ENCODE measurements around the gene PCDHA9. TPM values are rescaled to one million over a fixed set of nuclear protein-coding genes. Genes with fewer than 3 reads are reported as not detected.

The PCDHA9 gene
- total RNA-seq, result 0.05 TPM in 1 of 2 replicates, not detected in the other

DNA sequence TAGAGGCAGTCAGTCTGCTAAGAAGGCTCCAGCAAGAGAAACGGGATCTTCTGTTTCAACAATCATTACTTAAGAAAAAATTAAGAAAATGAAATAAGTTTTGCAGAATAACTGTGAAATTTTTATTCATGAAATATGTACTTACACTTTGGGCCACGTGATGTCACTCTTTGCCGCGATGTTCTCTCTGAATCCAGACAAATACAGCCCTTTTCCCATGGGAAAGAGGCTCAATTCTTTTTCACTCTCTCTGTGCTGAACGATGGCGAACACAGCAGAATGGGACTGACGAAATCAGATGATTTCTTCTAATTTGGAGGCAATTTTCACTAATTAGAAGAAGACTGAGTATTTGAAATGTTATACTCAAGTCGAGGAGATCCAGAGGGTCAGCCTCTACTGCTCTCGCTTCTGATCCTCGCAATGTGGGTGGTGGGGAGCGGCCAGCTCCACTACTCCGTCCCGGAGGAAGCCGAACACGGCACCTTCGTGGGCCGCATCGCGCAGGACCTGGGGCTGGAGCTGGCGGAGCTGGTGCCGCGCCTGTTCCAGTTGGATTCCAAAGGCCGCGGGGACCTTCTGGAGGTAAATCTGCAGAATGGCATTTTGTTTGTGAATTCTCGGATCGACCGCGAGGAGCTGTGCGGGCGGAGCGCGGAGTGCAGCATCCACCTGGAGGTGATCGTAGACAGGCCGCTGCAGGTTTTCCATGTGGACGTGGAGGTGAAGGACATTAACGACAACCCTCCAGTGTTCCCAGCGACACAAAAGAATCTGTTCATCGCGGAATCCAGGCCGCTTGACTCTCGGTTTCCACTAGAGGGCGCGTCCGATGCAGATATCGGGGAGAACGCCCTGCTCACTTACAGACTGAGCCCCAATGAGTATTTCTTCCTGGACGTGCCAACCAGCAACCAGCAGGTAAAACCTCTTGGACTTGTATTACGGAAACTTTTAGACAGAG, at the start of gene PCDHA9:
Gene PCDHA9 (plus strand): TSS at position 244 of the 964 bp plus-strand sequence. CDS start 114 bp downstream, at position 358.

GRCh38 chr5:140800816-140801493, 47.2 kb upstream of the PCDHA9 start, which contains the start of gene PCDHA3:
Gene PCDHA3 (plus strand): TSS chr5:140801057.

GRCh38 chr5:140806834-140807775, 41.1 kb upstream of the PCDHA9 start, which contains the start of gene PCDHA4:
Gene PCDHA4 (plus strand): TSS chr5:140807068.

GRCh38 chr5:140821375-140822280, 26.6 kb upstream of the PCDHA9 start, which contains the start of gene PCDHA5:
Gene PCDHA5 (plus strand): TSS chr5:140821613.

DNA sequence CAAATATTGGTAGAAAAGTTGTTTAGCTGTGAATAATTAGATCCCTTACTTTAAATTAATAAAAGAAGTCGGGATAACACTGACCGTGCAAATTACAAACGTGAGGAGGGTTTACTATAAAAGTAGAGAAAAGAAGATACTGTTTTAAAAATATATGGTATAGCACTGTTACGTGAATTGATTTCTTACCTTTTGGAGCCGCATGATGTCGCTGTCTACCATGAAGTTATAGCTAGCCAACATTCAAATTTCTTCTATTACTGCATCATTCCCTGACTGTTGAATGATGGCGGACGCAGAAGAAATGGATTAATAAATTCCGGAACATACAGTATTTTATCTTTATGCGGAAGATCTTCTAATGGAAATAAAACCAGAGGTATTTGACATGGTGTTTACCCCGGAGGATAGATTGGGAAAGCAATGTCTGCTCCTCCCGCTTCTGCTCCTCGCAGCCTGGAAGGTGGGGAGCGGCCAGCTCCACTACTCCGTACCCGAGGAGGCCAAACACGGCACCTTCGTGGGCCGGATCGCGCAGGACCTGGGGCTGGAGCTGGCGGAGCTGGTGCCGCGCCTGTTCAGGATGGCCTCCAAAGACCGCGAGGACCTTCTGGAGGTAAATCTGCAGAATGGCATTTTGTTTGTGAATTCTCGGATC, 20.3 kb upstream of the PCDHA9 start, which contains the start of gene PCDHA6:
Gene PCDHA6 (plus strand): TSS at position 257 of the 658 bp plus-strand sequence. CDS start 132 bp downstream, at position 389.

DNA sequence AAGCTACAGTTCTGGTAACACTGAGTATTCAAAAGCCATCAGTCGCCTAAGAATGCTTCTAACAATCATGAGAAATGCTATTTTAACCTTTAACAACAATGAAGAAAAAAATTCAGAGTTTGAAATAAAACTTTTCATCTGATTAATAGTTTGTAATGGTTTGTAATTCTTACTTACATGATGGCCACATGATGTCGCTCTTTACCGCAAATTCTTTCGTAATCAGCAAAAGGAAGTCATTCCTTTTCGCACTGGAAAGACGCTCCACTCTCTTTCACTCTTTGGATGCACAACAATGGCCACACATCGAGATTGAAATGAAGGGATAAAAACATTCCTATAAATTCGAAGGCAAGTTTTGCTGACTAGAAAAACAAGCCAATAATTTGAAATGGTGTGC, 14.2 kb upstream of the PCDHA9 start, which contains the start of gene PCDHA7:
Gene PCDHA7 (plus strand): TSS at position 277 of the 400 bp plus-strand sequence. CDS start 115 bp downstream, at position 392.

DNA sequence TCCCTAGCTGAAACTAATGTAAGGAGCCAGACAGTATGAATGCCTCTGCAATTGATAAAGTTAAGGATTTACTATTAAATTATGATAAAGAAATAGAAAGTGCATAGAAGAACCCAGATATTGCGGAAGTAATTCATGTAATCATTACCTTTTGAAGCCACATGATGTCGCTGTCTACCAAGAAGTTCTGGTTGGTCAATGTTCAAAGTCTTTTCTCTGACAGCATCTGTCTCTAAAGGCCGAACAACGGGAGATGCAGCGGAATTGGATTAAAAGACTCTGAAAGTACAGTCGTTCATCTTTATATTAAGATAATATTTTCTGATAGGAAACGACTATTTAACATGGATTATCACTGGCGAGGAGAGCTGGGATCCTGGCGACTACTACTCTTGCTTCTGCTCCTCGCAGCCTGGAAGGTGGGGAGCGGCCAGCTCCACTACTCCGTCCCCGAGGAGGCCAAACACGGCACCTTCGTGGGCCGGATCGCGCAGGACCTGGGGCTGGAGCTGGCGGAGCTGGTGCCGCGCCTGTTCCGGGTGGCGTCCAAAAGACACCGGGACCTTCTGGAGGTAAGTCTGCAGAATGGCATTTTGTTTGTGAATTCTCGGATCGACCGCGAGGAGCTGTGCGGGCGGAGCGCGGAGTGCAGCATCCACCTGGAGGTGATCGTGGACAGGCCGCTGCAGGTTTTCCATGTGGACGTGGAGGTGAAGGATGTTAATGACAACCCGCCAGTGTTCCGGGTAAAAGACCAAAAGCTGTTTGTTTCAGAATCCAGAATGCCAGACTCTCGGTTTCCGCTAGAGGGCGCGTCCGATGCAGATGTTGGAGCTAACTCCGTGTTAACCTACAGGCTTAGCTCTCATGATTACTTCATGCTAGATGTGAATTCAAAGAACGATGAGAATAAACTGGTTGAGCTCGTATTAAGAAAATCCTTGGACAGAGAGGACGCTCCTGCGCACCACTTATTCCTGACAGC, 6.9 kb upstream of the PCDHA9 start, which contains the start of gene PCDHA8:
Gene PCDHA8 (plus strand): TSS at position 210 of the 985 bp plus-strand sequence. CDS start 135 bp downstream, at position 345.

GRCh38 chr5:140855772-140856674, 7.8 kb downstream of the PCDHA9 start, which contains the start of gene PCDHA10:
Gene PCDHA10 (plus strand): TSS chr5:140855897. CDS start chr5:140856049, 152 bp downstream.

DNA sequence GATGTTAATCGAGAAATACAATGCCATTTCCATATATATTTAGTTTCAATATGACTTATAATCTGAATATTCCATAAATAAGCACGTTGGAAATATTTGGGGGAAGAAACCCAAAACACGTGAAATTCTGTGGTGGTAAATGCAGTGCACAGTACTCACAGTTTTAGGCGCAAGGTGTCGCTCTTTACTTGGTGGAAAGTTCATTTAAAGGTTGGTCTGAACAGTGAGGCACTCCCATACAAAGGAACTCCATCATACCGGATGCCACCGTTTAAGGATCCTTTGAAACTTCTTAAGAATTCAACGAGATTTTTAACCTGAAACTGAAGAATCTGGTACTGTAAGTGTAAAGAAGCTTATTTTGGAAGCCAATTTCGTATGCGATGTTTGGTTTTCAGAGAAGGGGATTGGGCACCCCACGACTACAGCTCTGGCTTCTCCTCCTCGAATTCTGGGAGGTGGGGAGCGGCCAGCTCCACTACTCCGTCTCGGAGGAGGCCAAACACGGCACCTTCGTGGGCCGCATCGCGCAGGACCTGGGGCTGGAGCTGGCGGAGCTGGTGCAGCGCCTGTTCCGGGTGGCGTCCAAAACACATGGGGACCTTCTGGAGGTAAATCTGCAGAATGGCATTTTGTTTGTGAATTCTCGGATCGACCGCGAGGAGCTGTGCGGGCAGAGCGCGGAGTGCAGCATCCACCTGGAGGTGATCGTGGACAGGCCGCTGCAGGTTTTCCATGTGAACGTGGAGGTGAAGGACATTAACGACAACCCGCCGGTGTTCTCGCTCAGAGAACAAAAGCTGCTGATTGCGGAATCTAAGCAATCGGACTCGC, 20.8 kb downstream of the PCDHA9 start, which contains the start of gene PCDHA11:
Gene PCDHA11 (plus strand): TSS at position 237 of the 834 bp plus-strand sequence. CDS start 147 bp downstream, at position 384.

DNA sequence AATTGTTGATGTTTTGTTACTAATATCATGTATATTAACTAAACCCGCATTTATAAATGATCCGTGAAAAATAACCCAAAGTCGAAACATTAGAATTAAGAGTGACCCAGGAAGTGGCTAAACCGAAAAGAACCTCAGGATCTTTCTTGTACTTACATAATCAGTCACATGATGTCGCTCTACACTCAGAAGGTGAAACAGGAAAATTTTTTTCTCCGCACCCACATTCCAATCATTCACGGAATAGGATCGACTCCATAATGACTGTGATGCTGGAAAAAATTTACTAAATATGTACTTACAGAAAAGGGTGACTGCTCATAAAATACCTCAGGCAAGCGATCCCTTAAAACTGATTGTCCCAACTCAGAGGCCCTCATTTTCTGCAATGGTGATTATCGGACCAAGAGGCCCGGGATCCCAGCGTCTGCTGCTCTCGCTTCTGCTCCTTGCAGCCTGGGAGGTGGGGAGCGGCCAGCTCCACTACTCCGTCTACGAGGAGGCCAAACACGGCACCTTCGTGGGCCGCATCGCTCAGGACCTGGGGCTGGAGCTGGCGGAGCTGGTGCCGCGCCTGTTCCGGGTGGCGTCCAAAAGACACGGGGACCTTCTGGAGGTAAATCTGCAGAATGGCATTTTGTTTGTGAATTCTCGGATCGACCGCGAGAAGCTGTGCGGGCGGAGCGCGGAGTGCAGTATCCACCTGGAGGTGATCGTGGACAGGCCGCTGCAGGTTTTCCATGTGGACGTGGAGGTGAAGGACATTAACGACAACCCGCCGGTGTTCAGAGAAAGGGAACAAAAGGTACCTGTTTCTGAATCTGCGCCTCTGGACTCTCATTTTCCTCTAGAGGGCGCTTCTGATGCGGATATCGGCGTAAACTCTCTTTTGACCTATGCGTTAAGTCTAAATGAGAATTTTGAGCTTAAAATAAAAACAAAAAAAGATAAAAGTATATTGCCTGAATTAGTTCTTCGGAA, 27.2 kb downstream of the PCDHA9 start, which contains the start of gene PCDHA12:
Gene PCDHA12 (plus strand): TSS at position 224 of the 981 bp plus-strand sequence. CDS start 165 bp downstream, at position 389.

GRCh38 chr5:140881889-140882590, 33.9 kb downstream of the PCDHA9 start, which contains the start of gene PCDHA13:
Gene PCDHA13 (plus strand): TSS chr5:140882124. CDS start chr5:140882269, 145 bp downstream.

